ENCODE results near the gene C3orf18. TPM values are rescaled to one million over a fixed set of nuclear protein-coding genes. Genes with fewer than 3 reads are reported as not detected.

The C3orf18 gene
- total RNA-seq (2014; rRNA removed) = 15.1 and 18.7 TPM in 2 replicates
- polyA plus RNA-seq (2012) = 9.4 TPM

GRCh38 chr3:50567386-50568167 is at the start of gene C3orf18:
C3orf18 (minus strand) TSS chr3:50567747; CDS start chr3:50565699, 2,048 bp downstream.
- peak; percentile 88 for DNase-seq (ENCODE audit: low read depth)

- peak; percentile 85 for DNase-seq (ENCODE audit: low read depth)
Observed at GRCh38 chr3:50616770-50617095, 49.2 kb upstream of the C3orf18 start.

DNA sequence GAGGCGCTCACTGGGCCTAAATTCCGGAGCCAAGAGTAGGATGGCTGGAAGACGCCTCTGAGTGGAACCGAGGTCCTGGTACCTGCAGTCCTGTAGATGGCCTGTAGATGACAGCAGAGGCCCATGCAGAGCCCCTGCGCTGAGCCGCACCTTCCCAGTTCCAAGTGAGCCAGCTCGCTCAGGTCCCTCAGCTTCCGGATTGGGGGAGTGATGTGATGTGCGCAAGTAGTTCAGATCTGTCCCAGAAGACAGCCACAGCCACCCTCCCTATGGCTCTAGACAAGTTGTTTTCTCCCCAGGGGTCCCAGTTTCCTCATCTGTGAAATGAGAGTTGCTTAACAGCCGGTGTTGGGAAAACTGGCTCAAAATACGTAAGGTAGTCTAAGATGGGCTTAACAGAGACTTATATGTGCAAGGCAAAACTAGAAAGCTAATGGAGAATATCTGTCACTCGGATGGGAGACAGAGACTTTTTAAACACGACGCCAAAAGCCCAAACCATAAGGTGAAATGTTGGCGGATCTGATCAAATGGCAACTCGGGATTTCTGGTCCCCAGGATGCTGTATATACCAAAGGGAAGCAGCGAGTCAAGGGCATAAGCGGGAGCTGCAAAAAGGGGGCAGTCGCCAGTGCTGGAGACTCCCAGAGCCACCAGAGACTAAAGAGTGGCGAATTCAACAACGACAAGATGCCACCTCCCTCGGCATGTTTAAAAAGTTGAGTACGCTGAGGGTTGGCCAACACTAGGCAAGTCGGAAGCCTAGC is 48.6 kb upstream of the C3orf18 start:
- DNase-seq (ENCODE audit: low read depth) = peak; percentile 71

GRCh38 chr3:50615190-50615589 is 47.6 kb upstream of the C3orf18 start:
- no peak for DNase-seq (ENCODE audit: low read depth)

DNA sequence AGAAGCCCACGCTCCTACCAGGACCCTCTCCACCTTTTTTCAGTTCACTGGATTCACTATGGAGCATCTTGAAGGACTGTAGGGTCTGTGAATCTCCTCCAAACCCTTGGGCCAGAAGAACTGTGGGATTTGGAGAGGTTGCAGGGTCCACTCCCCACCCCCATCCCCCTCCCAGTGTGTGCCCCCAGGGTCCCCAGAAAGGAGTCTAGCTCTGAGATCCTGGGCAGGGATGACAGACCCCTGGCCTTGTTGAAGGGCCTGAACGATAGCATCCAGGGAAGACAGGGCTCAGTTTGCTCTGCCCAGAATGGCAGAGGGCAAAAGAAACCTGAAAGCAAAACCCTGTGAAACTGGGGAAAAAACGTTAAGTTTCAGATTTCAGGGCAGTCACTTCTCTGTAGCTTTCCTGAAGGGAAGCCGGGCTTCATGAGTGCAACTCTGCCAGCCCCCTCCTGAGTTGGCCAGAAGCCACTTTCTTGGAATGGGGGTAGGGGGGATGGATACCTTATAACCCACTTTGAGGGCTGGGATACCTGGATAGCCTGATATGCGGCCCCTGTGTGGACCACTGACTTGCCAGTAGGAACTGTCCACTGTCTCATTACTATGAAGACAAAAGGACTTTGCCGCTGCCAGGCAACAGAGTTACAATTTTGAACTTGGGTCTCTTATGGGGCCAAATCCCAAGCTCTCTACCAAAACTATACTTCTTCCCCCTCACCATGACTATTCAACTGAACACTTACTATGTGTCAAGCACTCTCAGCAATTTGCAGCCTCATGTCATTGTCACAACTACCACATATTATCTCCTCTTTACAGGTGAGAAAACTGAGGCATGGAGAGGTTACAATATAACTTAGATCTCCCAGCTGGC is 45.7 kb upstream of the C3orf18 start:
- DNase-seq (ENCODE audit: low read depth) = no peak

- DNase-seq (ENCODE audit: low read depth) = no peak
Observed at GRCh38 chr3:50612234-50612882, 44.8 kb upstream of the C3orf18 start.

DNA sequence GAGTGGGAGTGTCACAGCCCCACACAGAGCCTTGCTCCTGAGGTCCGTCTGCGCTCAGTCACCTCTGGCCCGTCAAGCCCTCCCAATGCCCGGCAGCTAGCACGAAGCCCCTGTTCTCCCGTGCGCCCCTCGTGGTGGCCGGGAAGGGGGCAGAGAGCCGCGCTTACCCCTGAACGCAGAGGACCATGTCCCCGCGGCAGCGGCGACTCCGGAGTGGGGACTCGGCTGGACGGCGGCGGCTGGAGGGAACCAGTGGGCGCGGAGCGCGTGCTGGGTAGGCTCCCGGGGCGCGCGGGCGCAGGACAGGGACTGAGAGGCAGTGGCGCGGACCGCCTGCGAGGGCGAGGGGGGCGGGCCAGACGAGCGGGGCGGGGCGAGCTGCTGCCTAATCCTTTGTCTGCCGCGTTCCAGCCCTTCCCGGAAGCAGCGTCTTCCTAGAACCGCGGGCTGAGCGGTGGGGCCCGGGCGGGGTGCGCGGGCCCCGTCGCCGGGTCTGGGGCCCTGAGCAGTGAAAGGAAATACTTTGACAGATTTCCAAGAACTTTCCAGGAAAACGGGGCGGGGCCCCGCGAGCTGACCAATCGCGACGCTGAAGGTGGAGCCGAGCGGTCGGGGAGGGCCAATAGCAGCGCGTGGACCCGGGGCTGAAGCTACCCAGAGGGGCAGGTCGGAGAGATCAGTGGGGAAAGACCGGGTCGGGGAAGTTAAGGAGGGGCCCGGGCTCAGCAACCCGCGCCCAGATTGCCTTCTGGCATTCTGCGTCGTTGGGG is 44.1 kb upstream of the C3orf18 start, which contains the start of gene CISH:
TSS of gene CISH (minus strand) at position 311 of the 770 bp plus-strand sequence. CDS start at position 187, 124 bp downstream.
- peak; percentile 90 for DNase-seq (ENCODE audit: low read depth)

DNA sequence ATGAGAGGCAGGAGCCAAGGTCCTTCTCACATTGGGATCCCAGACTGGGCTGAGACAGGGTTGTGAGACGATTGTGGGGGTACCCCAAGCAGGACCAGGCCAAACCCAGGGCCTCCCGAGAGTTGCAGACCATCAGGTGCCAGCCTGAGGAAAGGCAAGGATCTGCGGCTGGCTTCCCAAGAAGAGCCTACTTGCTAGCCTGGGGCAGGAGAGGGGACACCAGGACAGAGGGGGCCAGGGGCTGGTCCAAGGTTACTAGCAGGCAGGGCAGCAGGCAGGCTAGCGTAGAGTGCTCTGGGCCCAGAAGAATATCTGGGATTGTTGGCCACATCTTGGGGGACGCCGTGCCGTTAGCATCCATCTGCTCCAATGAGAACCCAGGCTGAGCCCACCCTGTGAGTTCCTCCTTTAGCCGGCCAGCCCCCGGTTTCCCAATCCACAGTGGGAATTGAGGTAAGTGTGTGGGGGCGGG is 43.5 kb upstream of the C3orf18 start:
- DNase-seq (ENCODE audit: low read depth) = no peak

DNA sequence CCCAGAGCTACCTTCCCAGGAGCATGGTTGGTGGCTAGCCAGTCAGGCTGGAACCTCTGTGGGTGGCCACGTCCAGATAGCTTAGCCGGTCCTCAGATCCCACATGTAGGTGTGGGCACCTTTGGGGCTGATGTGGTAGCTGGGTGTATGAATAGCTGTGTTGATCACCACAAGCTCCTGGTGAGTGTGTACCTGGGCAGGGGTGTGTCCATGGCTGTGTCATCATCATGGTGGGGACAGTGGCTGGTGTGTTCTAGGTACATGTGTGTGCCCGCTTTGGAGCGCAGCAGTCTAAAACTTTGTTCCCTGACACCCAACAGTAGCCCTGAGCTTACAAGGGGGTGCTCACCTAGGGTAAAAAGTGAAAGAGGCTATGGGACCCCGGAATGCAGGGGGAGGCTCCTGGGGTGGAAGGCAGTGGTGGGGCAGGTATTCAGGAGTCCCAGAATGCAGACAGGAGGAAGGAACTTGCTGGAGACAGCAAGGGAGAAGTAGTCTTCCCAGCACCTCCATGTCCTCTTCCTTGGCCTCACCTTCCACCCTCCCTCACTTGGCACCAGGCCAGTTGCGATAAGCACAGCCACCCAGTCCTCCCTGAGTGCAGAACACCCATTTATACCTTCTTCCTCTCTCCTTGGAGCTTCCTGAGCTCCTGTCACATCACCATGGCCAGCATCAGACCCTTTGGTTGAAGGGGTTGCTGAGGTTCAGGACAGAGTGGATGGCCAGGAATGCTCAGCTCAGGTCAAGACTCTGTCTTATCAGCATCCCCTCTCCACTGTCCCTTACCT is 42.8 kb upstream of the C3orf18 start:
- no peak for DNase-seq (ENCODE audit: low read depth)

DNA sequence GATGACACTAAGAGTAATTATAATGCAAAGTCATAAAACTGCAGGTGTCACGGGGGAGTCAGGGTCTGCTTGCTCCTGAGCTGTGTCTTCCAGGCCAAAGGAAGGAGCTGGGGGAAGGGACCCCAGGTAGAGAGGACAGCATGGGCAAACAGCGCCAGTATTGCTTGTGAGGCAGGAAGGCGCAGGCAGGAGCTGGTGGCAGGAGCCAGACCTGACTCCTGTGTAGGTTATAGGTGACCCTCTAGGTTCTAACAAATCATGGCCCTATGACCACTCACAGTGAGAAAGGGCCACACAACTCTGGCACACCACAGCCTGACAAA is 42.2 kb upstream of the C3orf18 start:
- DNase-seq (ENCODE audit: low read depth) = no peak

DNA sequence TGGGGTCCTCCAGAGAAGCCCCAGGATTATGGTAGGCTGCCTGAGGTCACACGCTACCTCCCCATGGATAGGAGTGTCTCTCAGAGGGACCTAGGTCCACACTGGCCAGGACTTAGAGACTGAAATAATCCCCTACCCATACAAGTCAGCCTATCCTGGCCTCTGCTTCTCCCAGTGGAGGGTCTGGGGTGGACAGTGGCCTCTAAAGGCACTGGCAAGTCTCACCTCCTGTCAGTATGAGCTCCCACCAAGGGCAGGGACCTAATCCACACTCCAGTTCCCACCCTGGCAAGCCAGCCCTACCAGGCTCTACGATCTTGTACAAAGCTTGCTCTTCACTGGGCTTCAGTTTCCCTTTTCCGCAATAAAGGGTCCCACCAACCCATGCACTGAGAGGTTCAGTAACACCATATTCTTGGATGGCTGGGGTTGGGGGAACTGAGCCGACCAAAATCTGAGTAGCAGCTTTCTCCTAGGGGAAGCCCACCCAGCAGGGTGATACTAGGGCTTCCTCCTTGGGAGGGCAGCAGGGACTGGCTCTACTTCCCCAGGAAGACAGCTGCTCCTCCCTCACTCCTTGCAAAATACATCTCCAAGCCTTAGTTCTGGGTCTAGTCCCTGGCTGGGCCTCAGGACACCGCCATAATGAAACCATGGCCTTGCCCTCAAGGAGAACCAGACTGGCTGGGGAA is 41.7 kb upstream of the C3orf18 start:
- DNase-seq (ENCODE audit: low read depth) = no peak

DNA sequence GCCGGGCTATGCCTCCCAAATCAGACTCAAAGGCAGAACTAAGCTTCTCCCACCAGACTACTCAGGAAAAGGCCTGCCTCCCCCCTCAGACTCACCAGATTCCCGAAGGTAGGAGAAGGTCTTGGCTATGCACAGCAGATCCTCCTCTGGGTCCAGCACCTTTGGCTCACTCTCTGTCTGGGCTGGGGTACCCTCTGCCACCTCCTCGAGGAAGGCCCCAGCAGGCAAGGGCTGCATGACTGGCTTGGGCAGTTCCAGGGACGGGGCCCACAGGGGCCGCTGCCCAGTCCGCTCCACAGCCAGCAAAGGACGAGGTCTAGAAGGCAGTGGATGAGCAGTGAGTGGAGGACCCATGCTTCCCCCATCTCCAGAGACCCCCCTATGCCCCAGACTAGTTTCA is 40.7 kb upstream of the C3orf18 start:
- no peak for DNase-seq (ENCODE audit: low read depth)

DNA sequence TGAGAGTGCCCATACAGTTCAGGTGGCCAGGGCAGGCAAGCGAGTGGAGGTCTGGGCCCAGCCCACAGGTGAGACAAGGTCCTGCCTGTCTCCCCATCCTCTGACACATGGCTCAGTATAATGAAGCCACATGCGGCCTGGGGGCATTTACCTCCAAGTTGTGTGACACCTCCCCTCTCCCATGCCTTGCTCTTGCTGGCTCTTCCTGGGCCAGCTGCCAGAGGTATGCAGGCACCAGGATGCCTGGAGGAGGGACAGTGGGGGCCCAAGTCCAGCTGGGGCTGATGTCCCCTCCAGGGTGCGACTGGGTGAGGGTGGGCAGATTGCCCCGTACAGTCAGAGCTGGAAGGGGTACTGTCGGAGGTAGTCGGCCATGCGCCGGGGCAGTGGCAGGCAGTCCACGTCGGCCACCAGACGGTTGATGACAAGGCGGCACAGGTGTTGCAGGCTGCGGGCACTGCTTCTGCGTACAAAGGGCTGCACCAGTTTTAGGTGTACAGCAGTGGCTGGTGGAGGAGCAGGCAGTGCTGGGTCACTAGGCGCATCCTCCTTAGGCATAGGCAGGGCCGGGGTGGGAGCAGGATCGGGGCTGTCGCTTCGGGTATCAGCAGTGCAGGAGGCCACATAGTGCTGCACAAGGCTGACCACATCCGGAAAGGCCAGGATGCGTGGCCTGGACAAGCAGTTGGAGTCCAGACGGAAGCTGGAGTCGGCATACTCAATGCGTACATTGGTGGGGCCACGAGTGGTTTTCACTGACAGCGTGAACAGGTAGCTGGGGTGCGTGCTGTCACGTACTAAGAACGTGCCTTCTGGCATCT is 39.9 kb upstream of the C3orf18 start:
- no peak for DNase-seq (ENCODE audit: low read depth)

DNA sequence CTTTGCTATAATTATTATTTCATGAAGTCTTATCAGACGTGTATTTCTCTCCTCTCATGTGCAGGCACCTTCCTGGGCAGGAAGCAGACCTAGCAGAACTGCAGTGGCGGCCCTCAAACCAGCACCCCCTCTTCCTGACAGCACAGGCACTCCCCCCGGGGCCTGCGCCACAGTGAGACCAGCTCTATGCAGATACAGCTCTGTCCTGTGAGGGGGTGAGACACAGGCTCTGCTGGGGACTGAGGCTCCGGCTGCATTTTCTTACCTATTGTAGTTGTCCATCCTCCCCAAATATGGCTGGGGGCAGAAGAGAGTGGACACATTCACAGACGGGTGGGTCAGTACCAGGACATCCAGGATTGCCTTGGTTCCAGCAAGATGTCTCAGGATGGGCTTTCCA is 39.0 kb upstream of the C3orf18 start:
- DNase-seq (ENCODE audit: low read depth) = no peak

- DNase-seq (ENCODE audit: low read depth) = no peak
Observed at GRCh38 chr3:50605901-50606326, 38.4 kb upstream of the C3orf18 start.

DNA sequence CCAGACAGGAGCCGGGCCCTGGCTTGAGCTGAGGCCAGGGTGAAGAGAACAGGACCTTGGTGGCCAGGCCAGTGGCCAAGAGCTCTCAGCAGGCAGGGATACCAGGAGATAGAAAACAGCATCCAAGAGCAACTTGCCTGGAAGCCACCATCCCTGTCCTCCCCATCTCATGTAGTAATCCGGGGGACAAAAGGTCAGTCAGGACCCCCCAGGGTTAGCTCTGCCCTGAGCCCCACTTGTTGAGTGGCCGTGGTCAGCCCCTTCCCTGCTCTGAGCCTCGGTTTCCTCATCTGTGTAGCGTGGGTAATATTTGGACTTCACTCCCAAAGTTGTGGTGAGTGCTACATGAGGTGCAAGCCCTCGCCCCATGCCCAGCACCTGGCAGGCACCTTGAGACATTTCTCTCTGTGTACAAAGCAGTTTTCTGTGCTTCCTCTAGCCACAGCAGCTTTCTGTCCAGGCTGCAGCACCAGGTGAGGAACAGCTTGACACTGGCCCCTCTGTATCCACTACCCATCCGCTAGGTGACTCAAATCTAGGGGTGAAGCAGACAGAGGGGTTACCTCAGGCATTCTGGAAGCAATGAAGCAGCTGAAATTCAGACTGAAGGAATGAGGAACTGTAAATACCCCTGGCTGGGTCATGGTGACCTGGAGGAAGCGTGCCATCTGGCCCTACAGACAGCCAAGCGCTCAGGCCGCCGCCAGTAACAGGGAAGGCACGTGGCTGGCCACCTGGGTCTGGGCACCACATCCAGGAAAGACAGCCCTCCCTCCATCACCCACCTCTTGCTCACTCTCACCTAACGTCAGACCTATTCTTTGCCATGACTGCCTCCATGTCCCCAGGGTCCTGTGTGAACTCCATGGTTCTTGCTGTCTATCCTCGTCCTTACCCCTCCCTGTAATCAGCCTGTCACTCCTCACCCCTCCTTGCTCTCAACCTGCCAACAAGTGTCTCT is 37.4 kb upstream of the C3orf18 start:
- no peak for DNase-seq (ENCODE audit: low read depth)

GRCh38 chr3:50604110-50604621 is 36.6 kb upstream of the C3orf18 start:
- no peak for DNase-seq (ENCODE audit: low read depth)
